H54 (cell line): Measurements from ENCODE around the gene NSFL1C.
"Not testable (repeated sequence)": the region's sequence is repeated elsewhere in the genome, so short reads cannot be mapped to it uniquely, and the experiment has no call there.

ENCODE experiments used
- DNase-seq: peaks from one replicate; pipeline ENCODE4 v3.0.0; 2011; ENCODE audit warnings: low spot score, mixed read lengths; ENCODE audit not compliant: insufficient read length
- FAIRE-seq: peaks from 3 replicates; lab custom pipeline; 2011; peaks lifted over from hg19 to GRCh38; lab: Jason Lieb, UNC
- POLR2A ChIP-seq: IDR thresholded peaks from 2 replicates; pipeline ENCODE4 v1.6.1; 2011; ENCODE audit warnings: low read depth, mild to moderate bottlenecking, low read length

The NSFL1C gene

DNA sequence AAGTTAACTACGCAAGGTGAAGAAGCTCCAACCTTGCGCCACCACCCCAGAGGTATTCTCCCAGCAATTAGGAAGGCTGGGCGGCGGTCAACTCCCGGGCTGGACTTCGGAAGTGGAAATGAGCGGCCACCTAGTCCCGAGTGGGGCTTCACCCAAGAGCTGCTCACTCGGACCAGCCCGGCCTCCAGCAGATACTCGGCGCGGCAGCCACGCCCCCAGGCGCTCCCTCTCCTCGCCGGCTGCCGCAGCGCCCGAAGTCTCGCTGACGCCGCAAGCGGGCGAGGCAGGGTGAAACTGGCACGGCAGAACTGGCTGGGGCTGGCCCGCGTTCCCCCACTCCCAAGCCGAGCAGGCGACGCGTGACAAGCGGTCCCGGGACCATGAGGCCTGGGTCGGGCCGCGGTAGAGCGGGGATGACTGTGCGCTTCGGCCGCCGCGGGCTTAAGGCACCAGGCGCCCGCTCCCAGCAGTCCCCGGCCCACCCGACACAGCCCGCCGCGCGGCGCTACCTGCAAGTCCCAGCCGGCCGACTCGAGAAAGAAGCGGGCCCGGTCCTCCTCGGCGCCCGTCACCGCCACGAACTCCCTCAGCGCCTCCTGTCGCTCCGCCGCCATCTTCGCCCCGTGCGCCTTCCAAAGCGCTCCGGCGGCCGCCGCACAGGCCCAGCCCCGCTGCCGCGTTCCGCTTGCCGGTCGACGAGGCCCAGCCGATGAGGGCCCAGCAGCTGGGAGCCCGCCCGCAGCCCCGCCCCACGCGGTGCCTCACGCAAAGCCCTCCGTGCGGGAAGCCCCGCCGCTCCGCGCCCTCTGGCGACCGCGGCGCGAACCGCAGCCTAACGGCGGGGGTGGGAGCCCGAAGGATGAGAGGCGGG, at the start of gene NSFL1C:
Gene NSFL1C (minus strand): TSS at position 639 of the 871 bp plus-strand sequence. CDS start 25 bp downstream, at position 614.
- DNase-seq, result peak; percentile 82
- FAIRE-seq, result no peak
- peak; percentile 77 for TF ChIP-seq POLR2A

DNA sequence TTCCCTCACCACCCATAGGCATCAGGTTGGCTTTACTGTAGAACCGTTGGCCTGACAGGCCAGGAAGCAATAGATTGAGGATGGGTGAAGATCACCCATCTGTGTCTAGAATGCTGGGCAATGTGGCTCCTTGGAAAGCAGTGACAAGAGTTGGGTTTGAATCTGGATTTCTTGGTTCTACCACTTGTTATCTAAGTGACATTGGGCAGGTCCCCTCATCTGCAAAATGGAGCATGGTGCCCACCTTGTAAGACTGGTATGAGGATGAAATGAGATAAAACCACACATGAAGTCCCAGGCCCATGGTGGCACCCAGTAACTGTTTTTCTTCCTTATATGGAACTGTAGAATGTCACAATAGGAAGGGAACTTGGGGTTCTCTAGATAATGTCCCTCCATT, 47.2 kb upstream of the NSFL1C start:
- FAIRE-seq (no peak), DNase-seq (no peak)
- no peak for TF ChIP-seq POLR2A

DNA sequence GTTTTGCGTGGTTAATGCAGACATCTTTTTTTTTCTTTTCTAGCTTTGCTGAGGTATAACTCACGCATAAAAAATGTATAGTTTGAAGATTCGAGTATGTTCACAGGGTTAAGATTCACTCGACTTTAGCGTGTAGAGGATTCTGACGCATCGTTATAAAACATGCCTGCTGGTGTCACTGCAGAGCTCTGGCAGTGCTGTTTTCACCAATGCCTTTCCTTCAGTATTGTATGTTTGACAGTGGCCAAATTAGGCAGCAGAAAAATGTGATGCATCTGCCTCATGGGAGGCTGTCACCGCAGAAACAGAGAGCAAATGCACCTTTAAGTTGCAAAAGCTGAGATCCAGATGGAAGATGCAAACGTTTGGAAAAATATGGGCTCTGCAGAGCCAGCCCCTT, 42.6 kb upstream of the NSFL1C start:
- FAIRE-seq (peak; percentile 33), DNase-seq (peak; percentile 10)
- TF ChIP-seq POLR2A, result no peak

DNA sequence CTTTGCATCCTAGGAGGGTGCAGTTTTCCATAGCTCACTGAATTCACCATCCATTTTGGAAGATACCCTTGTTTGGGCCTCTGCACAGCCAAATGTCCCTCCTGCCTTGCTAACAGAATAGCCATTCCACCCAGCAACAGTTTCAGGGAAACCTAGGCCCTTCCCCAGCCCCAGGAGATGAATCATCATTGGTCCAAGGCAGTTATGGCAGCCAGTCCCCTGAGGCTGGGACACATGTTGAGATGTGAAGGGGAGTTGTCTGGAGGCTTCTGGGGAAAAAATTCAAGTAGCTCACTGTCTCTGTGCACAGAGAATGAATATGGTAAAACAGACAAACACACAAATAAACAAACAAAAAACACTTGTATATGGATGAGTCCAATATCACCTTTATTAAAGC, 41.9 kb upstream of the NSFL1C start:
- no peak for TF ChIP-seq POLR2A
- no peak for FAIRE-seq
- no peak for DNase-seq

DNA sequence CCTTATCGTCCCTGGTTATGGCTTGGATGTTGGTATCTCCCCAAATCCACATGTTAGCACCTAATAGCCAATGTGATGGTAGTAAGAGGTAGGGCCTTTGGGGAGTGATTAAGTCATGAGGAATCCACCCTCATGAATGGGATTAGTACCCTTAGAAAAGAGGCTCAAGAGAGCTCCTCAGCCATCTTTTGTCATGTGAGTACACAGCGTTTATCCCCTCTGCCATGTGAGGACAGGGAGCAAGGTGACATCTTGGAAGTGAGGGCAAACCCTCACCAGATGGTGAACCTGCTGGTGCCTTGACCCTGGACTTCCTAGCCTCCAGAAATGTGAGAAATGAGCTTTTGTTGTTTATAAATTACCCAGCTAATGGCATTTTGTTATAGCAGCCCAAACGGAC, 40.6 kb upstream of the NSFL1C start:
- no peak for DNase-seq
- no peak for TF ChIP-seq POLR2A
- no peak for FAIRE-seq

DNA sequence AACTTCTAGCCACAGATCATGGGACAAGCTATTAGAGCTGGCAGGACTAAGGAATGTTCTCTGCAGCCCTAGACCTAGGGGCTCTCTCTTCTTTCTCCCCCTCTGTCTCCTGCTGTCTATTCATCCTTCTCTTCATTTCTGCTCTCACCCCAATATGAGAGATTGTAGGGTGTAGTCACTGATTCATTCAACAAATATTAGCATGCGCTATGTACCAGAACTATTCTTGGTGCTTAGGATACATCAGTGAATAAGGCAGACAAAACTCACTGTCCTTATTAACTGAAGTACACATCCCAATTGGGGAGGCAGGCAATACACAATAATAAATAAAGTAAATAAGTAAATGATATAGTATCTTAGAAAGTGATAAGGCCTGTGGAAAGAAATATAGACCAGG, 39.2 kb upstream of the NSFL1C start:
- no peak for DNase-seq
- TF ChIP-seq POLR2A, result no peak
- no peak for FAIRE-seq

DNA sequence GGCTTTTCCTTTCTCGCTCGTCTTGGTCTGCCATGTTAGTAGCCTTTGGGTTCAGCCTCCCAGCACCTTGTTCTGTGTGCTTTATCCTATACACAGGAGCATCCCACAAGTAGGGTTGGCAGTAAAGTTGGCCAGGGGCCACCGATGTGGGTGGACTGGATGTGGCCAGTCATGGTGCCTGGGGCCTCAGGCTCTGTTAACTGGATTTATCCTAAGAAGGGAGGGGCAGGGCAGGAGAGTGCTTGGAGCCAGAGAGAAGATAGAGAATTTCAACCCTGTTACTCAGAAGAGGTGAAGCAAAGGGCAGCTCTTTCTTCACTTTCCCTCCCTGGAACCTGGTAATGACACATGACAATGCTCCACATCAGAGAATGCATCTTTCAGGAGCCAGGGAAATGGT, 38.7 kb upstream of the NSFL1C start:
- FAIRE-seq (no peak), DNase-seq (peak; percentile 12)
- TF ChIP-seq POLR2A, result no peak

DNA sequence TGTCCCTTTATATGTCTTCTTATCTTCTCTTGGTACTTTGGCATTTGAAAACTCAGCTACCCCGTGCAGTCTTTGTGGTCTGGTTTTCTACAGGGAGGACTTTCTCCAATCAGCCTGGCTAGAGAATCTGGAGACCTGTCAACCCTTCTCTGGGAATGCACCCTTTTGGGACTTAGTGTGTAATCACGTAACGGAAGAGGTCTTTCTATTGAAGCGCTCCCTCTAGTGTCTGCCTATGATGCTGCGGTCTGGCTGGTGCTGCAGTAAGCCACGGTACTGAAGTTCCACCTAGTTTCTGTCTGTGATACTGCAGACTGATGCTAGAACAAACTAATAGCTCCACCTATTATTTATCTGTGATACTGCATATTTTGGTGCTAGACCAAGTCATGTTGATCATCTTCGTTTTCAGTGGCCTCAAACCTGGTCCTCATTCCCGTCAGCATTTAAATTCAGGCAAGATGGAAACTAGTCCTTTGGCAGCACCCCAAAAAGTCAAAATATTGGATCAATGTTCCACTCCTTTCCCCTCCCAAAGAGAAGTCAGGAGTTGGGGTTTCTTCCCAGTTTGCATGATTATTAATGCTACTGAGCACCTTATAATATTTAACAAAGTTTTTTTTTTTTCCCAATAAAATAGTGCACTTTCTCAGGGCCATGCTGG, 37.0 kb upstream of the NSFL1C start:
- peak; percentile 58 for DNase-seq
- TF ChIP-seq POLR2A, result no peak
- FAIRE-seq, result peak; percentile 91

DNA sequence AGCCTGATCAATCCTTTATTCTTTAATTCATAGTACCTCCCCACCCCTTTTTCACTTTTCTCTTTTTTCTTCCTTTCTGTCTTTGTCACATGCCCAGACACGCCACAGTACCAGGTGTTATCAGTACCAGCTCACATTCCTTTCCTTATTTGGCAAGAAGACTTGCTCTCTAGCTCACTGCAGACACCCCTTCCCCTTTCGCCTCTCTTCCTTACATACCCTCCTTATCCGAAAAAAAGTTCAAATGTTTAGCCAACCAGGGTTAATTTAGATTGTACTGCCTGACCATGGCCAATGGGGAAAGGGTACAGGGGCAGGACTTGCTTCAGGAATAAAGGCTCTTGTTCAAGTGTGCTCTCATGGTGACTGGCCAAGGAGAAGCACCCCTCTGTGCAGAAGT, 33.8 kb upstream of the NSFL1C start:
- DNase-seq, result no peak
- FAIRE-seq, result no peak
- no peak for TF ChIP-seq POLR2A

DNA sequence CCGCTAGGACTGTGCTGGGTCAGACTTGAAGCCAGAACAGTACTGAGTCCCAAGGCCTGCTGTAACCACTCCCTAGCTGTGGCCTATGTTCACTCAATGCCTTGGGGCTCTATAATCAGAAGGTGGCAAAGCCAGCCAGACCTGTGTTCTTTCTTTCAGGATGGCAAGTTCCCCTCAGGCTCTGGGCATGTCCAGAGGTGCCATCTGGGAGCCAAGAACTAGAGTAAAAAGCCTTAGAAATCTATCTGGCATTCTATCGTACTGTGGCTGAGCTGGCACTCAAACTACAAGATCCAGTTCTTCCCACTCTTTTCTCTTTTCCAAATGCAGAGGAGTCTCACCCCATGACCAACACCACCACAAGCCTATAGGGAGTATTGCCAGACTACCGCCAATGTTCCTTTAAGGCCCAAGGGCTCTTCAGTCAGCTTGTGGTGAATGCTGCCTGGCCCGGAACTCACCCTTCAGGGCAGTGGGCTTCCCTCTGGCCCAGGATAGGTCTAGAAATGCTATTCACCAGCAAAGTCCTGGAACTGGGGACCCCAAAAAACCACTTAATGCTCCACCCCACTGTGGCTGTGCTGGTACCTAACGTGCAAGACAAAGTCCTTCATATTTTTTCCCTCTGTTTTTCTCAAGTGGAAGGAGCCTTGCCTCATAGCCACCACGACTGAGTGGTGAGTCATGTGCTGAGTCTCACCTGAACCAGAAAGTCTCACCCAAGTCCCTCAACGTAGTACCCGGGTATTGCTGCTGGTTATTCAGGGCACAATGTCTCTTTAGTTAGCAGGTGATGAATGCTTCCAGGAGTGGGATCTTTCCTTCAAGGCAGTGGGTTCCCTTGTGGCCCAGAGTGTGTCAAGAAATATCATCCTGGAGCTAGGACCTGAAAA, 33.1 kb upstream of the NSFL1C start:
- FAIRE-seq (no peak), DNase-seq (no peak)
- TF ChIP-seq POLR2A, result no peak

DNA sequence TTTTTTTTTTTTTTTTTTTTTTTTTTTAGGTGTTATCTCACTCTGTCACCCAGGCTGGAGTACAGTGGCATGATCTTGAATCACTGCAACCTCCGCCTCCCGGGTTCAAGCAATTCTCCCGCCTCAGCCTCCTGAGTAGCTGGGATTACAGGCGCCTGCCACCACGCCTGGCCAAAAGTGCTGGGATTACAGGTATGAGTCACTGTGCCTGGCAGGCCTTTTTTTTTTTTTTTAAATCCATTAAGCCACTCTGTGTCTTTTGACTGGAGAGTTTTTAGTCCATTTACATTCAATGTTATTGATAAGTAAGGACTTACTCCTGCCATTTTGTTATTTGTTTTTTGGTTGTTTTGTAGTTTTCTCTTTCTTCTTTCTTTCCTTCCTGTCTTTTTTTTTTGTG, 30.7 kb upstream of the NSFL1C start:
- DNase-seq, FAIRE-seq: not testable (repeated sequence)

DNA sequence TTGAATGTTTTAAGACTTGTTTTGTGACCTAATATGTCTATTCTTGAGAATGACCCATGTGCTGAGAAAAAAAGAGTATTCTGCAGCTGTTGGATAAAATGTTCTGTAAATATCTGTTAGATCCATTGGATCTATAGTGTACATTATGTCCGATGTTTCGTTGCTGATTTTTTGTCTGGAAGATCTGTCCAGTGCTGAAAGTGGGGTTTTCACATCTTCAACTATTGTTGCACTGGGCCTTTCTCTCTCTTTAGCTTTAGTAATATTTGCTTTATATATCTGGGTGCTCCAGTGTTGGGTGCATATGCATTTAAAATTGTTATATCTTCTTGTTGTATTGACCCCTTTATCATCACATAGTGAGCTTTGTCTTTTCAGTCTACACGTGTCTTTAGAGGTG, 30.3 kb upstream of the NSFL1C start:
- DNase-seq (no peak), FAIRE-seq (no peak)
- TF ChIP-seq POLR2A, result no peak

DNA sequence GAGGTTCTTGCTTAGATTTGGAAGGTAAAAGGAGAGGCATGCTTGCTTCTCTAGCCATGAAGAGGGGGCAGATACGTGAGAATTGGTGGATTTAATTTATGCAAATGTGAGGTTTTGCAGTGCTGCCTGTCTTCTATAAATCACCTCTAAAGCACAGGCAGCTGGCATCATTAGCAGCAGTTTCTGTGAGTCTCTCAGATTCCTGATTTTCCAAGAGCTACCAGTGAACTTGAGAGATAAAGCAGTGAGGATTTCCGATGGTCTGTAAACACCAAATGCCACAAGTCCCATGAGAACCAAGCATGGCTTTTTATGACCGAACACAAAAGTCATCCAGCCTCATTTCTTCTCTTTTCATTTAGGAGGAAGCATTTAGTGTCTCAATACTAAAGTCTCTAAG, 27.8 kb upstream of the NSFL1C start:
- TF ChIP-seq POLR2A, result no peak
- no peak for FAIRE-seq
- DNase-seq, result no peak

DNA sequence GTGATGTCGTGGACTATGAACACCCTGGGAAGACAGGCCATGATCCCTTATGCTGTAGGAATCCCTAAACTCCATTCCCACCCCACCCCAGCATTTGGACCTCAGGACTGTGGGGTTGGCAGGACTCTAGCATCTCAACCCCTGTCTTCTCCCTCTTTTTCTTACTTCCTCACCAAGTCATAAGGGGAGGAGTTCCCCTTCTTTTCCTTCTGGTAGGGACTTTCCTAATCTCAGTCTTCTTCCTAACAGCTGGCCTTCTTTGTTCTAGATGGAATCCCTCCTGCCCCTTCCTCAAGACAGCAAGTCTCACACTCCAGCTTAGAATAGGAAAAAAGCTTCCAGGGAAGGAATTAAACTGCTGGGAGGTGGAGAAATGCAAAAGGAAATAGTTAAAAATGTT, 26.9 kb upstream of the NSFL1C start:
- TF ChIP-seq POLR2A, result no peak
- FAIRE-seq (no peak), DNase-seq (no peak)
